Measurements from ENCODE around the gene CEP72.
"Not testable (repeated sequence)": the region's sequence is repeated elsewhere in the genome, so short reads cannot be mapped to it uniquely, and the experiment has no call there.

GRCh38 chr5:686172-686523 is 74.0 kb downstream of the CEP72 start:
- not testable (repeated sequence) for TF ChIP-seq CTCF, POLR2A (IDR thresholded peaks at IDR 0.05)
